HL-60 (cell line): ENCODE results near the gene EPHA6.

Experiments
- DNase-seq, 2 experiments: peaks; one replicate each; pipeline ENCODE4 v3.0.0-alpha.2; 2010 to 2020; ENCODE audit warnings: low read depth in 1 of 2, low spot score in 1 of 2
- H3K27ac ChIP-seq: fragments of 250-450 bp; sonication (Bioruptor Pico); replicated peaks from 2 replicates; pipeline ENCODE4 v1.5.1; 2020; ENCODE audit warnings: mild to moderate bottlenecking, moderate library complexity
- H3K27me3 ChIP-seq: fragments of 250-450 bp; sonication (Bioruptor Pico); 2 replicates; pipeline ENCODE4 v1.5.1; 2021; ENCODE audit warnings: mild to moderate bottlenecking, moderate library complexity; ENCODE audit not compliant: insufficient read depth, poor library complexity, severe bottlenecking
- H3K4me3 ChIP-seq: replicated peaks from 2 replicates; pipeline ENCODE4 v1.5.1; 2011; ENCODE audit warnings: mild to moderate bottlenecking, control low read depth, low read length; ENCODE audit not compliant: insufficient read depth
- GABPA ChIP-seq: IDR thresholded peaks from 2 replicates; pipeline ENCODE4 v1.6.1; 2012; ENCODE audit warnings: low read depth
- POLR2AphosphoS5 ChIP-seq: IDR thresholded peaks from 2 replicates; pipeline ENCODE4 v1.6.1; 2012; ENCODE audit warnings: low read depth
- SPI1 ChIP-seq: IDR thresholded peaks from 2 replicates; pipeline ENCODE4 v1.6.1; 2012; ENCODE audit warnings: low read depth, mild to moderate bottlenecking, borderline replicate concordance
- TF ChIP-seq, protein P1 (sequence below): IDR thresholded peaks from one replicate; pipeline ENCODE4 v1.5.1; 2011; ENCODE audit warnings: low read length, control low read depth, inconsistent platforms; ENCODE audit not compliant: insufficient read depth
- TF ChIP-seq, protein P2 (sequence below): IDR thresholded peaks from 2 replicates; pipeline ENCODE4 v1.6.1; 2012; ENCODE audit warnings: low read depth; ENCODE audit not compliant: insufficient replicate concordance

EPHA6 gene

DNA sequence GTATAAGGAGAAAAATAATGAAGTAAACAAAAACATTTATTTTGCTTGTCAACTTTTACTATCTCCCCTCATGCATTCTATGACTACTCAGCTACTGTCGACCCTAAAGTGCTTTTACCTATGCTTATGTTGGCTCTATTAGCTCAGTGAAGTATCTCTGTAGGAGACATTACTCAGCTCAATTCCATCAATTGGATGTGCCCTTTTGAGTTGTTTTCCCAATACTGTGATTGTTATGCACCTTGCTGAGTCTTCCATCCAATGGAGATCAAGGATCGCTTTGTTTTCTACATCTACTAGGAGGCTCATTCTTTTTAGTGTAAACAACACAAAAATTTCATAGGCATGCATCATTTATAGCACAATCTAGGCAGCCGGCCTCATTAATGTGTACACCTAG is 546.4 kb downstream of the EPHA6 start:
- TF ChIP-seq, protein P1, sequence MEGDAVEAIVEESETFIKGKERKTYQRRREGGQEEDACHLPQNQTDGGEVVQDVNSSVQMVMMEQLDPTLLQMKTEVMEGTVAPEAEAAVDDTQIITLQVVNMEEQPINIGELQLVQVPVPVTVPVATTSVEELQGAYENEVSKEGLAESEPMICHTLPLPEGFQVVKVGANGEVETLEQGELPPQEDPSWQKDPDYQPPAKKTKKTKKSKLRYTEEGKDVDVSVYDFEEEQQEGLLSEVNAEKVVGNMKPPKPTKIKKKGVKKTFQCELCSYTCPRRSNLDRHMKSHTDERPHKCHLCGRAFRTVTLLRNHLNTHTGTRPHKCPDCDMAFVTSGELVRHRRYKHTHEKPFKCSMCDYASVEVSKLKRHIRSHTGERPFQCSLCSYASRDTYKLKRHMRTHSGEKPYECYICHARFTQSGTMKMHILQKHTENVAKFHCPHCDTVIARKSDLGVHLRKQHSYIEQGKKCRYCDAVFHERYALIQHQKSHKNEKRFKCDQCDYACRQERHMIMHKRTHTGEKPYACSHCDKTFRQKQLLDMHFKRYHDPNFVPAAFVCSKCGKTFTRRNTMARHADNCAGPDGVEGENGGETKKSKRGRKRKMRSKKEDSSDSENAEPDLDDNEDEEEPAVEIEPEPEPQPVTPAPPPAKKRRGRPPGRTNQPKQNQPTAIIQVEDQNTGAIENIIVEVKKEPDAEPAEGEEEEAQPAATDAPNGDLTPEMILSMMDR: no peak
- TF ChIP-seq, protein P2, sequence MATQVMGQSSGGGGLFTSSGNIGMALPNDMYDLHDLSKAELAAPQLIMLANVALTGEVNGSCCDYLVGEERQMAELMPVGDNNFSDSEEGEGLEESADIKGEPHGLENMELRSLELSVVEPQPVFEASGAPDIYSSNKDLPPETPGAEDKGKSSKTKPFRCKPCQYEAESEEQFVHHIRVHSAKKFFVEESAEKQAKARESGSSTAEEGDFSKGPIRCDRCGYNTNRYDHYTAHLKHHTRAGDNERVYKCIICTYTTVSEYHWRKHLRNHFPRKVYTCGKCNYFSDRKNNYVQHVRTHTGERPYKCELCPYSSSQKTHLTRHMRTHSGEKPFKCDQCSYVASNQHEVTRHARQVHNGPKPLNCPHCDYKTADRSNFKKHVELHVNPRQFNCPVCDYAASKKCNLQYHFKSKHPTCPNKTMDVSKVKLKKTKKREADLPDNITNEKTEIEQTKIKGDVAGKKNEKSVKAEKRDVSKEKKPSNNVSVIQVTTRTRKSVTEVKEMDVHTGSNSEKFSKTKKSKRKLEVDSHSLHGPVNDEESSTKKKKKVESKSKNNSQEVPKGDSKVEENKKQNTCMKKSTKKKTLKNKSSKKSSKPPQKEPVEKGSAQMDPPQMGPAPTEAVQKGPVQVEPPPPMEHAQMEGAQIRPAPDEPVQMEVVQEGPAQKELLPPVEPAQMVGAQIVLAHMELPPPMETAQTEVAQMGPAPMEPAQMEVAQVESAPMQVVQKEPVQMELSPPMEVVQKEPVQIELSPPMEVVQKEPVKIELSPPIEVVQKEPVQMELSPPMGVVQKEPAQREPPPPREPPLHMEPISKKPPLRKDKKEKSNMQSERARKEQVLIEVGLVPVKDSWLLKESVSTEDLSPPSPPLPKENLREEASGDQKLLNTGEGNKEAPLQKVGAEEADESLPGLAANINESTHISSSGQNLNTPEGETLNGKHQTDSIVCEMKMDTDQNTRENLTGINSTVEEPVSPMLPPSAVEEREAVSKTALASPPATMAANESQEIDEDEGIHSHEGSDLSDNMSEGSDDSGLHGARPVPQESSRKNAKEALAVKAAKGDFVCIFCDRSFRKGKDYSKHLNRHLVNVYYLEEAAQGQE: no peak
- no peak for TF ChIP-seq POLR2AphosphoS5
- TF ChIP-seq GABPA: no peak
- no peak for TF ChIP-seq SPI1
- Histone ChIP-seq H3K4me3 (no peak overlapping the region), H3K27ac (no peak overlapping the region), H3K27me3 (no peaks in the 10 kb centered on the region)
- DNase-seq: no peak

DNA sequence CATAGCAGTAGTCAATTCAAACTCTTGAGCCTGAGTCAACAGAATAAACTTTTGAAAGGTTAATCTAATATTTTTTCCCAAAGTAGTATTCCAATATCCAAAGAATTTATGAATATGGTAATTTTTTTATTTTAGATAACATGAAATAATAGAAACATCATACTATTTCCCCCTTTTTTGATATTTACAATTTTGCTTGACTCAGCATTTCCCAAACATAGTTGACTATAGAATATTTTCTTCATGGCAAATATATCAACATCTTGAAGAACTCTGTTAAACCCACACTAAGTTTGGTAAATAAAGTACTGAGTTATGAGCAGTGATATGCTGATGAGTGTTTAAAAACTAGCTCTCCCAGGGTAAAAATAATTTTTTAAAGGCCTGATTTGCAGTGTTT is 570.2 kb downstream of the EPHA6 start:
- TF ChIP-seq, protein P2: no peak
- TF ChIP-seq GABPA (no peak), POLR2AphosphoS5 (no peak), SPI1 (no peak)
- TF ChIP-seq, protein P1: no peak

DNA sequence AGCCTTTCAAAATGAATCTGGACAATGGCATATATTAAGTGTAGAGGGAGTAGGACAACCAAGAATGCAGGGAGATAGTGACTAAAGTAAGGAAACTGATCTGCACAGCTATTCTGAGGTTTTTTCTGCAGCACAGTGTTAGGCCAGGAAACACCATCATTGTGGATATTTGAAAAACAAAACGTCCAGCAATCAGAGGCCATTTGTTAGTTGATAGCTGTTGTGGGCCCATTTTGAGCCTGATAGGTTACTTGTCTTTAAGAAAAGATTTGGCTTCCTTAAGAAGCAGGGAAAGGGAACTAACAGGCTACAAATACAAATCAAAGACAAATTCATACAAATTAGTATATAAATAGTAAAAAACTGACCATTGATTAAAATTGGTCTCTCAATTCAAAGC is 574.4 kb downstream of the EPHA6 start:
- DNase-seq: no peak
- Histone ChIP-seq H3K27ac (no peak overlapping the region), H3K27me3 (no peaks in the 10 kb centered on the region), H3K4me3 (no peak overlapping the region)
- TF ChIP-seq, protein P2: no peak
- no peak for TF ChIP-seq GABPA
- TF ChIP-seq POLR2AphosphoS5: no peak
- no peak for TF ChIP-seq SPI1
- TF ChIP-seq, protein P1: no peak

More for the DNA sequence above, 570.2 kb downstream of the EPHA6 start:
- Histone ChIP-seq H3K4me3 (no peak overlapping the region), H3K27ac (no peak overlapping the region), H3K27me3 (no peaks in the 10 kb centered on the region)
- no peak for DNase-seq
